Kidney tubule cell (primary cell): ENCODE data around the gene KAT7.

ENCODE experiments used
- DNase-seq: peaks from one replicate; pipeline ENCODE4 v3.0.0-alpha.2; 2018; ENCODE audit warnings: low spot score

The KAT7 gene

DNA sequence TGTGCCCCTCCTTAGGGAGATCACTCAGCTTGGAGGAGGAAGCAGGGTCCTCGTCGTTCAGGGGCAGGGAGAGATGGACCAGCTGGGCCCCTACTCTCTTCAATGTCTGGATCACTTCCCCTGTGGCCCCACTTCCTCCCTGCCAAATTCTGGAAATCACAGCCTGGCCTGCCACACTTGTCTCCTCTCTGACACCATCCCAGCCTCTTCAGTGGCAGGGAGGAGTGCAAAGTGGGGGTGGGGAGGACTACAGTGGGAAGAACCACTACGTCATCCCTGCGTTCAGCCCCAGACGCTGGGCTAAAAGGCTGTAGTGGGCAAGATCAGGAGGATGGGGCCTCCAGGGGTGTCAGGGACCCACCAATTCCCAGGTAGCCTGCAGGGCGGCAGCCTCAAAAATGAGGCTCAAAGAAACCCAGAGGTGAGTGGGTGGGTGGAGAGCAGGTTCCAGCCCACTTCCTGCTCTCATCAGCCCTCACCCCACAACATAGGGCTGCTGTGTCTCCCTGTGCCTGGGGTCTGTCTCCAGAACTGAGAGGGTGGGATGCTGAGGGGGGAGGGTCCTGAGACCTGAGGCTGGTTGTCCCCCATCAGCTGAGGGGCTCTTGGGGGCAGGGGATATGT lies 84.4 kb downstream of the KAT7 start:
- DNase-seq = no peak

DNA sequence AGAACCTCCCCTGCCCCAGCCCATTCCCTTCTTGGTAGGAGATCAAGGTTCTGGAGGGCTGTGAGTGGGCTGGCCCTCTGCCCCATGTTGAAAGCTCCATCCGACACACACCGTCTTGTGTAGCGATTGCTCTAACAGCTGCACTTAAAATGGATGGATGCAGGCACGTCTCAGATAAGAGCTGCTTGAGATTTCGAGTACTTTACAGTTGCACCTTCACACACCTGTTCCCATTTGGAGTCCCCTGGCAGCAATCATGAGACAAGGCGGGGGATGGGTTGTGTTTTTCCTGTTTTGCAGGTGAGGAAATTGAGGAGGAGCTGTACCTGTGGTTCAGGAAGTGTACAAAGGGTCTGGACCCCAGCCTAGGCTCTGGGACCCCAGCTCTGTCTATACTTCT lies 85.0 kb downstream of the KAT7 start:
- no peak for DNase-seq

DNA sequence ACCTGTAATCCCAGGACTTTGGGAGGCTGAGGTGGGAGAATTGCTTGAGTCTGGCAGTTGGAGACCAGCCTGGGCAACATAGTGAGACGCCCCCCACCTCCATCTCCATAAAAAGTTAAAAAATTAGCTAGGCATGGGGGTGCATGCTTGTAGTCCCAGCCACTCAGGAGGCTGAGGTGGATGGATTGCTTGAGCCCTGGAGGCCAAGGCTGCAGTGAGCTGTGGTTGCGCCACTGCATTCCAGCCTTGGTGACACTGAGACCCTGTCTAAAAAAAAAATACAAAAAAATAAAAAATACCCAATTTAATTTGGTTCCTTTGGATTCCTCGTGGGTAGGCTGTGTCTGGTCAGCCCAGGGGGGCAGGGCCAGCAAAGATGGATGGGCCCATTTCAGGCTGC lies 85.4 kb downstream of the KAT7 start:
- no peak for DNase-seq

DNA sequence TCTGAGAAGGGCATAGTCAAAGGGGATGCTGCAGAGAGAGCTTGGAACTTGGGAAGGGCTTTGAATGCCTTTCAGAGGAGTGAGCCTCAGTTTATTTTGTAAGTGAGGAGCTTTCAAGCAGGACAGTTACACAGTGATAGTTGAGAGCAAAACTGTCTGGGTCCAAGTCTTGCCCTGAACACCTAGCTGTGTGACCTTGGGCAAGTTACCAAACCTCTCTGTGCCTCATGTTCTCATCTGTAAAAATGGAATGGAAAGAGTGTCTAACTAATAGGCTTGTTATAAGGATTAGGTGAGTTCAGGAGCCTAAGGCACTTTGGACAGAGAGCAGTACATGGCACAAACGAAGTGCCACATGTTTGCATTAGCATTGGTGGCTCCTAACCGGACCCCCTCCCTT lies 86.4 kb downstream of the KAT7 start:
- DNase-seq = no peak

DNA sequence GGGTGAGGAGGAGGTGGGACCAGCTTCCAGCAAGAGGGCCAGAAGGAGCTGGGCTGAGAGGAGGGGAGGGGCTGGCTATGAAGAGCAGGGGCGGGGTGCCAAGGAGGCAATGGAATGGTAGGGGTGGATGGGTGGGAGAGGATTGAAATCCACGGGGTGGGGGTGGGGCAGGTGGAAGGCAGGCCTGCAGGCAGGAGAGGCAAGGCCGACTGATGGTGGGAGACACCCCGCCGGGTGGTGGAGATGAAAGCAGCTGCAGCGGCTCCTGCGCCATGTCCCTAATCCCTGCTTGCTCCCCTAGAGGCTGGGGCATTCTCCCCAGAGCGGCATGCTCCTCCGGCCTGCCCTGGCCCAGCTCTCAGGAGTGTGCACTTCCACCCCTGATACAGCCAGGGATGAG lies 87.2 kb downstream of the KAT7 start:
- no peak for DNase-seq

DNA sequence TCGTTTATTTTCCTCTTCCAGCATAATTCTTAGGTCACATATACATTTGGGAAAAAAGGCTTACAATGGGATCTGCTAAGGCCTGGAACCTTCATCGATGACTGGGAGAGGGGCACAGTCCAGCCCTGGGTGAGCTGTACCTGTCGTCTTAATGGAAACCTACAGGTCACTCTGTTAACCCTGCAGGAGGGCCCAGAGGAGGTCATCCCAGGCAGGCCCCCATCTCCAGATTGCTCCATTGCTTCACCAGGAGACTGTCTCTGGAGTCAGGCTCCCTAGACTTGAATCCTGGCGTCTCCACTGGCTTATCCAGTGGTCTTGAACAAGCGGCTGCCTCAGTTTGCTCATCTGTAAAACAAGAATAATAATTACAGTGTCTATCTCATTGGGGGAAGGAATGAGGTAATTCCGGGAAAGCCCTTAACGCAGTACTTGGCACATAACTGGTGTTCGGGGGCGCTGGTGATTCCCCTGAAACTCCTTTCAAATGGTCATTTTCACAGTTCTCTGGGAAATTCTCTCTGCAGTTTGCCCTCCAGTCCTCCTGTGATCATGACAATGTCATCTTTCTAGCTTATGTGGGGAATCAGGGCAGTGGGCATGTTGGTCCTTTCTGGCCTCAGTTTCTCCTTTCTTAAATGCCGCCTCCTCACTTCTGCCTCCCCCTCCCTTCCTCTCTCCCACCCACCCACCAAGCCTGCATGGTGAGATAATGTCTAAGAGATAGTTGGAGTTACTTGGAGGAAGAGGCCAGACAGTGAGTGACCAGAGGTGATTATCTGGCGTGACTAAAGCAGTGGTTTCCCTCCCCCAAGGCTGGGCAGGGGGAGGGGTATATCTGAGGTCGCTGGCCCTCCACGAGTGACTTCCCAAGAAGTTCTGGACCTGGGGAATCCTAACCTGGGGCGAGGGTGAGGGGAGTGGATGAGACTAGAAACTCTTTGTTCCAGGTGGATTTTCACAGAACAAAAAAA lies 90.7 kb downstream of the KAT7 start:
- peak; percentile 22 for DNase-seq

DNA sequence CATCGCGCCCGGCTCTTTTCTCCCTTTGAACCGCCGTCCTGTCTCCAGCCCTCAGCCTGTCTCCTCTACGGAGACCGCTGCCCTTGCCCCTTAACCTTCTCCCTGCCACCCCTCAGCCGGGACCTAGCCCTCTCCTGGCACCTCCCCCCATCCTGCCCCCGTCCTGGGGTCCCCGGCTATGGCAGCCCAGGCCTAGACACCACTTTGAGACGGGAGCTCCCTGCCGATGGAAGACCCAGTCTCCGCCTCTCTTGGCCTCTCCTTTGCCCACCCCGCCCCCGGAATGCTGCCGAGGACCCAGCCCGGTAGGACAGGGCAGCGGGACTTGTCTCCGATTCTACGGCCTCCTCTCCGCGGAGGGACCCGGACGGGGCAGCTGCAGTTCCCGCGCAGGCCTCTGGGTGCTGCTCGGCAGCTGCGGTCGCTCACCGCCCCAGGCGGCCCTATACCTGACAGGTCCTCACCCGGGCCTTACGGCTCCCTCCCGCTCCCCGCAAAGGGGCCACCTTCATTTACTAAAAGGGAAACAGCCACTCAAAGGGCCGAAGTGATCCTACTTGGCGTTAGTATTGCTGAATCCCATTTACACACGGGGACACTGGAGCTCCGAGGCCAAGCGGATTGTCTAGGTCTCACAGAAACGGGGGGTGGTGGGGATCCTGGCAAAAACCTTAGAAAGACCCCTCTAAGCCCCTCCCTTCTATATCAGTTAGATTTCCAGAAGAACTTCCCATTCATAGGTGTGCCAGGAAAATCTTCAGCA lies 92.0 kb downstream of the KAT7 start:
- peak; percentile 75 for DNase-seq

DNA sequence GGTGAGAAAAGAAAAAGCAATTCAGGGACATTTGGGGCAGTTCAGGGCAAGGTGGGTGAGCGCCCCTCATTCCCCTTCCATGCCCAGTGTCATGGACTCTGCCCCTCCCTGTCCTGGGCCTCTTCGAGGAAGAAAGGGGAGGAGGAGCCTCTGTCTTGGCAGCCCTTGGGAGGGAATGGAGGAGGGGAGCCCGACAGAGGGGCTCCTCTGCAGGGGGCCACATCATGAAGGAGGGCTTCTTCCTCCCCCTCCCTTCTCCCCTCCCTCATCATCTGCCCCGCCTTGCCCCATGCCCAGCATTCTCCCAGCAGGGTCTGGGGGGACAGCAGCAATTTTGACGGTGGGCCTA lies 92.5 kb downstream of the KAT7 start:
- DNase-seq = no peak

DNA sequence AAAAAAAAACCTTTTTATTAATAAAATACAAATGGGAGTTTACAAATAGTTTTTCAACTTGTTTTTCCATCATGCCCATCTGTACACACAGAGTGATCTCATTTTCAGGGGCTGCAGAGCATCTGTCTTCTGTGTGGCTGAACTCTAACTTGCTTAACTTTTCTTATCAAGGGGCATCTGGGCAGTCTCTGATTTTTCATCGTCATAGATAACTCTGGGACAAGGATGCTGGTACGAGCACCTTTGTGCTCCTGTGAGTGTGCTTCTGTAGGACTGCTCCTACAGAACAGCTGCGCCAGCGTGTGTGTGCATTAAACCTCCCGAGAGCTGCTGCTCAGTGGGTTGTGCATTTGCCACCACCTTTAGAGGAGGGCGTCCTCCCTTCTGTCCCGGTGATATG lies 94.0 kb downstream of the KAT7 start:
- no peak for DNase-seq
